HepG2 (cell line): Measurements from ENCODE around the gene RARS1.

ENCODE experiments used
- ASH2L ChIP-seq: fragments of 300-600, 200-600 bp; sonication (generic); IDR thresholded peaks from 2 replicates; pipeline ENCODE4 v1.7.0; 2017; ENCODE audit warnings: low read depth, mild to moderate bottlenecking, moderate library complexity, mixed read lengths, low read length; ENCODE audit not compliant: insufficient read length
- ATF2 ChIP-seq: sonication (generic); formaldehyde crosslinking; IDR thresholded peaks from 2 replicates; pipeline ENCODE4 v1.4.0; 2020; ENCODE audit warnings: missing genetic modification reagents
- HIVEP1 ChIP-seq: sonication (generic); formaldehyde crosslinking; IDR thresholded peaks from 2 replicates; pipeline ENCODE4 v1.4.0; 2020; ENCODE audit warnings: mild to moderate bottlenecking, missing genetic modification reagents
- KDM1A ChIP-seq: IDR thresholded peaks from 2 replicates; pipeline ENCODE4 v1.6.1; 2016; ENCODE audit warnings: missing compliant biosample characterization
- KDM4B ChIP-seq: sonication (generic); formaldehyde crosslinking; IDR thresholded peaks from 2 replicates; pipeline ENCODE4 v1.4.0; 2020; ENCODE audit warnings: missing genetic modification reagents
- MYNN ChIP-seq: sonication (generic); formaldehyde crosslinking; IDR thresholded peaks from 2 replicates; pipeline ENCODE4 v1.4.0; 2020; ENCODE audit warnings: mild to moderate bottlenecking, low read depth, missing genetic modification reagents
- NFIC ChIP-seq: IDR thresholded peaks from 2 replicates; pipeline ENCODE4 v1.6.1; 2012; ENCODE audit warnings: mild to moderate bottlenecking, low read length, inconsistent platforms
- POLR2A ChIP-seq, 2 experiments: IDR thresholded peaks; 2 replicates each; pipeline ENCODE4 v1.6.1; 2011; ENCODE audit warnings: low read depth in 2 of 2, low read length in 2 of 2, mild to moderate bottlenecking in 1 of 2, moderate library complexity in 1 of 2; ENCODE audit not compliant: insufficient read depth in 1 of 2
- PREB ChIP-seq: sonication (generic); formaldehyde crosslinking; IDR thresholded peaks from 2 replicates; pipeline ENCODE4 v1.4.0; 2020; ENCODE audit warnings: missing genetic modification reagents
- RAD21 ChIP-seq: fragments of 450-650 bp; formaldehyde crosslinking; IDR thresholded peaks from 2 replicates; pipeline ENCODE4 v1.5.0; 2020; ENCODE audit warnings: mild to moderate bottlenecking
- RBAK ChIP-seq: sonication (generic); formaldehyde crosslinking; IDR thresholded peaks from 2 replicates; pipeline ENCODE4 v1.5.1; 2020; ENCODE audit warnings: mild to moderate bottlenecking, missing genetic modification reagents
- TF ChIP-seq, protein P1 (sequence below): sonication (generic); formaldehyde crosslinking; IDR thresholded peaks from 2 replicates; pipeline ENCODE4 v1.5.0; 2020; ENCODE audit warnings: mild to moderate bottlenecking, missing genetic modification reagents, moderate library complexity
- TF ChIP-seq, protein P2 (sequence below): sonication (generic); formaldehyde crosslinking; IDR thresholded peaks from 2 replicates; pipeline ENCODE4 v1.5.1; 2020; ENCODE audit warnings: mild to moderate bottlenecking, moderate library complexity, missing genetic modification reagents

- TF ChIP-seq, protein P1, sequence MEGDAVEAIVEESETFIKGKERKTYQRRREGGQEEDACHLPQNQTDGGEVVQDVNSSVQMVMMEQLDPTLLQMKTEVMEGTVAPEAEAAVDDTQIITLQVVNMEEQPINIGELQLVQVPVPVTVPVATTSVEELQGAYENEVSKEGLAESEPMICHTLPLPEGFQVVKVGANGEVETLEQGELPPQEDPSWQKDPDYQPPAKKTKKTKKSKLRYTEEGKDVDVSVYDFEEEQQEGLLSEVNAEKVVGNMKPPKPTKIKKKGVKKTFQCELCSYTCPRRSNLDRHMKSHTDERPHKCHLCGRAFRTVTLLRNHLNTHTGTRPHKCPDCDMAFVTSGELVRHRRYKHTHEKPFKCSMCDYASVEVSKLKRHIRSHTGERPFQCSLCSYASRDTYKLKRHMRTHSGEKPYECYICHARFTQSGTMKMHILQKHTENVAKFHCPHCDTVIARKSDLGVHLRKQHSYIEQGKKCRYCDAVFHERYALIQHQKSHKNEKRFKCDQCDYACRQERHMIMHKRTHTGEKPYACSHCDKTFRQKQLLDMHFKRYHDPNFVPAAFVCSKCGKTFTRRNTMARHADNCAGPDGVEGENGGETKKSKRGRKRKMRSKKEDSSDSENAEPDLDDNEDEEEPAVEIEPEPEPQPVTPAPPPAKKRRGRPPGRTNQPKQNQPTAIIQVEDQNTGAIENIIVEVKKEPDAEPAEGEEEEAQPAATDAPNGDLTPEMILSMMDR (CRISPR knock-in tag) = no peak
- no peak for TF ChIP-seq ATF2
- no peak for TF ChIP-seq POLR2A (IDR thresholded peaks at IDR 0.05; ENCODE audit: insufficient read depth in 1 of 2, low read depth in 2 of 2, low read length in 2 of 2)
- TF ChIP-seq NFIC = no peak
- no peak for TF ChIP-seq ASH2L
- TF ChIP-seq MYNN = no peak
- TF ChIP-seq KDM1A (CRISPR knock-in tag) = no peak
- no peak for TF ChIP-seq RBAK (CRISPR knock-in tag)
- no peak for TF ChIP-seq KDM4B (CRISPR knock-in tag)
- no peak for TF ChIP-seq HIVEP1 (CRISPR knock-in tag)
- TF ChIP-seq RAD21 (CRISPR knock-in tag) = no peak
- no peak for TF ChIP-seq PREB (CRISPR knock-in tag)
- TF ChIP-seq, protein P2, sequence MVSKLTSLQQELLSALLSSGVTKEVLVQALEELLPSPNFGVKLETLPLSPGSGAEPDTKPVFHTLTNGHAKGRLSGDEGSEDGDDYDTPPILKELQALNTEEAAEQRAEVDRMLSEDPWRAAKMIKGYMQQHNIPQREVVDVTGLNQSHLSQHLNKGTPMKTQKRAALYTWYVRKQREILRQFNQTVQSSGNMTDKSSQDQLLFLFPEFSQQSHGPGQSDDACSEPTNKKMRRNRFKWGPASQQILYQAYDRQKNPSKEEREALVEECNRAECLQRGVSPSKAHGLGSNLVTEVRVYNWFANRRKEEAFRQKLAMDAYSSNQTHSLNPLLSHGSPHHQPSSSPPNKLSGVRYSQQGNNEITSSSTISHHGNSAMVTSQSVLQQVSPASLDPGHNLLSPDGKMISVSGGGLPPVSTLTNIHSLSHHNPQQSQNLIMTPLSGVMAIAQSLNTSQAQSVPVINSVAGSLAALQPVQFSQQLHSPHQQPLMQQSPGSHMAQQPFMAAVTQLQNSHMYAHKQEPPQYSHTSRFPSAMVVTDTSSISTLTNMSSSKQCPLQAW (CRISPR knock-in tag) = no peak
Measured at GRCh38 chr5:168443533-168443932, 42.7 kb upstream of the RARS1 start.
